Neural crest cell (in vitro differentiated cells): ENCODE measurements around the gene EMC8. TPM values are rescaled to one million over a fixed set of nuclear protein-coding genes. Genes with fewer than 3 reads are reported as not detected.

Experiments used
- DNase-seq: peaks from one replicate; pipeline ENCODE4 v3.0.0; 2021; ENCODE audit warnings: low read depth, mixed read lengths, low spot score
- H3K27ac Mint-ChIP-seq: one replicate; pipeline ENCODE4 v1.8.0; 2021; ENCODE audit warnings: mild to moderate bottlenecking, mixed read lengths; ENCODE audit not compliant: unreplicated experiment
- H3K27me3 Mint-ChIP-seq: 2 replicates; pipeline ENCODE4 v1.8.0; 2021; ENCODE audit warnings: low read depth, mild to moderate bottlenecking, mixed read lengths
- H3K36me3 Mint-ChIP-seq: 2 replicates; pipeline ENCODE4 v1.8.0; 2021; ENCODE audit warnings: low read depth, mild to moderate bottlenecking, mixed read lengths
- H3K4me1 Mint-ChIP-seq: 2 replicates; pipeline ENCODE4 v1.8.0; 2021; ENCODE audit warnings: mixed read lengths
- H3K4me3 Mint-ChIP-seq: one replicate; pipeline ENCODE4 v1.8.0; 2021; ENCODE audit warnings: mild to moderate bottlenecking, mixed read lengths
- H3K9me3 Mint-ChIP-seq: 2 replicates; pipeline ENCODE4 v1.8.0; 2021; ENCODE audit warnings: mixed read lengths
- total RNA-seq: library from RNA; stranded (reverse); gene quantifications from 2 replicates; pipeline ENCODE4 v1.2.1, GENCODE V29; 2021
- TF ChIP-seq, protein P1 (sequence below): fragments of 200-600 bp; sonication (generic); conservative IDR thresholded peaks from 2 replicates; pipeline ENCODE4 v1.5.0; 2021; ENCODE audit warnings: antibody characterized with exemption, mild to moderate bottlenecking

Gene EMC8
- total RNA-seq, 1 donor from 2014 or later: 44.1 TPM

DNA sequence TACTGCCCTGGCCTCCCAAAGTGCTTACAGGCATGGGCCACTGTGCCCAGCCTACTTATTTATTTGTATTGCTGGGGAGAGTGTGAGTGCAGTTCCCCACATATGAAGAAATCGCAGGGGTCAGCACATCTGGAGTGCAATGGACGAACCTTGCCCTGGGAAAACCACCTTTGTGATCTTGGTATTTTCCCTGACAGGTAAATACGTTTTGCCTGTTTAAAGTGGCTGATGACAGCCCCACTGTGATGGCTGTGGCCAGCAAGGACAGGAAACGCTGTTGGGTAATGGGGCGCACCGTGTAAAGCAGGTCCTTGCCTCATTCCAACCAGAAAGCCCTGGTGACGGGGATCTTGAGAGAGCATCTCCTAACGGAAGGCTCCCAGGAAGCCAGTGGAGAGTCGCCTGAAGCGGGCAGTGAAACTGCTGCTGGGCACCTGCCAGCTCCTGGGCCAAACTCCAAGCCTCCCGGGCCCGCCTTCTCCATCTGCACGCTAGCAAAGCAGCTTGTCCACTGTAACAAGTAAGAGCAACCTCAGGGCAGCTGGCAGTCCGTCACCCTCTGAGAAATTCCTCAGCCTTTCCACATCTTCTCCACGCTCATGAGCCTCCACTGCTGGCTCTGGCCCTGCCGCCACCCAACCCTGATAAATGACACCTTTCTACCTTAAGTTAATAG lies 17.5 kb downstream of the EMC8 start:
- Mint-ChIP-seq H3K27me3 (no peaks in the 10 kb centered on the region), H3K9me3 (no peaks in the 10 kb centered on the region), H3K4me3 (no peak overlapping the region), H3K27ac (no peak overlapping the region), H3K4me1 (no peaks in the 10 kb centered on the region), H3K36me3 (peaks cover 8% of the 10 kb centered on the region)
- no peak for DNase-seq
- TF ChIP-seq, protein P1, sequence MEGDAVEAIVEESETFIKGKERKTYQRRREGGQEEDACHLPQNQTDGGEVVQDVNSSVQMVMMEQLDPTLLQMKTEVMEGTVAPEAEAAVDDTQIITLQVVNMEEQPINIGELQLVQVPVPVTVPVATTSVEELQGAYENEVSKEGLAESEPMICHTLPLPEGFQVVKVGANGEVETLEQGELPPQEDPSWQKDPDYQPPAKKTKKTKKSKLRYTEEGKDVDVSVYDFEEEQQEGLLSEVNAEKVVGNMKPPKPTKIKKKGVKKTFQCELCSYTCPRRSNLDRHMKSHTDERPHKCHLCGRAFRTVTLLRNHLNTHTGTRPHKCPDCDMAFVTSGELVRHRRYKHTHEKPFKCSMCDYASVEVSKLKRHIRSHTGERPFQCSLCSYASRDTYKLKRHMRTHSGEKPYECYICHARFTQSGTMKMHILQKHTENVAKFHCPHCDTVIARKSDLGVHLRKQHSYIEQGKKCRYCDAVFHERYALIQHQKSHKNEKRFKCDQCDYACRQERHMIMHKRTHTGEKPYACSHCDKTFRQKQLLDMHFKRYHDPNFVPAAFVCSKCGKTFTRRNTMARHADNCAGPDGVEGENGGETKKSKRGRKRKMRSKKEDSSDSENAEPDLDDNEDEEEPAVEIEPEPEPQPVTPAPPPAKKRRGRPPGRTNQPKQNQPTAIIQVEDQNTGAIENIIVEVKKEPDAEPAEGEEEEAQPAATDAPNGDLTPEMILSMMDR: no peak

- no peaks in the 10 kb centered on the region for H3K4me1 Mint-ChIP-seq
- H3K27ac Mint-ChIP-seq: no peak overlapping the region
- no peaks in the 10 kb centered on the region for H3K27me3 Mint-ChIP-seq
- H3K9me3 Mint-ChIP-seq: no peaks in the 10 kb centered on the region
- TF ChIP-seq, protein P1: no peak
- no peak overlapping the region for H3K4me3 Mint-ChIP-seq
- peaks cover 8% of the 10 kb centered on the region for H3K36me3 Mint-ChIP-seq
- DNase-seq: no peak
Observed at GRCh38 chr16:85781156-85781555, 18.2 kb downstream of the EMC8 start.

- H3K36me3 Mint-ChIP-seq: peaks cover 5% of the 10 kb centered on the region
- H3K27ac Mint-ChIP-seq: no peak overlapping the region
- DNase-seq: no peak
- H3K9me3 Mint-ChIP-seq: no peaks in the 10 kb centered on the region
- H3K4me3 Mint-ChIP-seq: no peak overlapping the region
- TF ChIP-seq, protein P1: no peak
- H3K27me3 Mint-ChIP-seq: no peaks in the 10 kb centered on the region
- no peaks in the 10 kb centered on the region for H3K4me1 Mint-ChIP-seq
Observed at GRCh38 chr16:85780281-85780680, 19.1 kb downstream of the EMC8 start.

- Mint-ChIP-seq H3K4me1 (no peaks in the 10 kb centered on the region), H3K27me3 (no peaks in the 10 kb centered on the region), H3K36me3 (peaks cover 5% of the 10 kb centered on the region)
Observed at GRCh38 chr16:85778873-85779272, 20.5 kb downstream of the EMC8 start.

DNA sequence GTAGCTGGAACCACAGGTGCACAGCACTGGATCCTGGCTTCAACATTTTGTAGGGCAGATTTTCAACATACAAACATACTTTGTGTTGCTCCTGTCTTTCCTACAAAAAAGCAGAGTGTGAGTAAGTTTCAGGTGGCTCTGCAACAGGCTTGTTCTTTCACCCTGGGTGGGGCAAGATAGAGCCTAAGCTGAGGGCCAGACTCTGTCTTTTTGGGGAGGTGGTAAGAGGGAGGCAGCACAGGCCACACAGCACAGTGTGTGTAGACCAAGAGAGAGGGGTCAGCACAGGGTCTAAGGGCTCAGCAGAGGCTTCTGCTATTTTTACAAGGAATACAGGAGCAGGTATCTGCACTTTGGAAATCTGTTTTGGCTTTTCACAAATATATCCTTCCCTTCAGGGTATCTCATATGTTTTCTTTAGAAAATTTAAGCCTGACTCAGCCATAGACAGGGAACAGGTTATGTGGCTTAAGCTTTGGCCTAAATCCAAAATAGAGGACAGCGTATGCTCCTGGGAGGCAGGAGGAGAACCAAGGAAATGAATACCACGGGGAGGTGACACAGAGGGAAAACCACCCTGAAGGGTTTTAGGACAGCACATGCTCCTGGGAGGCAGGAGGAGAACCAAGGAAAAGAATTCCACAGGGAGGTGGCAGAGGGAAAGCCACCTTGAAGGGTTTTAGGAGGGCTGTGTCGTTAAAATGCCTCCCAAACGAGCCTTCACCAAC lies 21.6 kb downstream of the EMC8 start:
- Mint-ChIP-seq H3K27ac (peak overlapping the region; percentile 43), H3K36me3 (peaks cover 2% of the 10 kb centered on the region), H3K27me3 (no peaks in the 10 kb centered on the region), H3K4me3 (no peak overlapping the region), H3K4me1 (no peaks in the 10 kb centered on the region), H3K9me3 (no peaks in the 10 kb centered on the region)
- no peak for DNase-seq
- TF ChIP-seq, protein P1: no peak

More at GRCh38 chr16:85778873-85779272, 20.5 kb downstream of the EMC8 start:
- Mint-ChIP-seq H3K9me3 (no peaks in the 10 kb centered on the region), H3K27ac (no peak overlapping the region), H3K4me3 (no peak overlapping the region)
- TF ChIP-seq, protein P1: no peak
- no peak for DNase-seq
